ENCODE measurements around the gene BCL2L15.

DNA sequence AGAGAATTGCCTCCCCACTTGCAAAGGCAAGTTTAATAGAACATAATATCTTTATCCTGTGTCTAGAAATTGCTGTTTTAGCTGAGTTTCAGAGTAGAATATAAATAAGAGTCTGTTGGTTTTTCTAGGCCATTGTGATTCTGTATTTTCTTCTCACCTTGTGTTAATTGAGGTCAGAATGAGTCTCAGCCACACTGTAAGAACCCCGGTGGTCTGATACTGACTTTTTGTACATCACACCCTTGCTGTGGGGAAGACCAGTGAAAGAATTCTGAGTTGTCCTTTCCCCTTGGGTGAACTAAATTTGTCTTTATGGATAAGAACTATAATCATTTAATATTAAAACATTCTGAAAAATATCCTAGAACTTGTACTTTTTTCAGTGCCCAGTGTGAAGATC, 48.6 kb upstream of the BCL2L15 start:
- no peak for TF ChIP-seq ZKSCAN1 (IDR thresholded peaks at IDR 0.05; ENCODE audit: low read length)
- no peak for TF ChIP-seq ZNF263 (CRISPR knock-in tag; IDR thresholded peaks at IDR 0.05)
- TF ChIP-seq CEBPB (IDR thresholded peaks at IDR 0.05; ENCODE audit: borderline replicate concordance, low read depth, low read length) = no peak
- no peak for TF ChIP-seq ZNF446 (CRISPR knock-in tag; IDR thresholded peaks at IDR 0.05)
- TF ChIP-seq ZNF75D (CRISPR knock-in tag; IDR thresholded peaks at IDR 0.05; ENCODE audit: borderline replicate concordance) = no peak
- TF ChIP-seq PHF5A (CRISPR knock-in tag; IDR thresholded peaks at IDR 0.05; ENCODE audit: low read depth, unreplicated experiment) = no peak
- TF ChIP-seq BHLHE40 (IDR thresholded peaks at IDR 0.05; ENCODE audit: low read length) = no peak
- TF ChIP-seq WIZ (CRISPR knock-in tag; IDR thresholded peaks at IDR 0.05) = no peak
- TF ChIP-seq POLR2A (IDR thresholded peaks at IDR 0.05; ENCODE audit: insufficient read depth in 1 of 2, low read depth in 2 of 2, low read length in 2 of 2) = no peak

Data from HepG2 (cell line).